Panc1 (cell line): Measurements from ENCODE around the gene KLHL30. TPM values are rescaled to one million over a fixed set of nuclear protein-coding genes. Genes with fewer than 3 reads are reported as not detected.

ENCODE experiments used
- ATAC-seq: fragments of 200-7000 bp; cut with Tn5 transposase; 2 replicates; pipeline ENCODE4 v1.9.1; 2020; ENCODE audit warnings: mild to moderate bottlenecking, moderate library complexity
- BruUV-seq: library from RNA; stranded (reverse); fragments of 400-500 nt; replicated peaks from 2 replicates; lab custom pipeline; 2021; lab: Mats Ljungman, UMichigan
- CTCF ChIA-PET: fragments of 300-600 bp; sonication (Branson Sonifier 250); formaldehyde crosslinking; loops from one replicate; lab custom pipeline; 2022; ENCODE audit warnings: antibody characterized with exemption; lab: Charles Lee
- POLR2A ChIA-PET: fragments of 300-600 bp; sonication (Branson Sonifier 250); formaldehyde crosslinking; loops from one replicate; lab custom pipeline; 2022; ENCODE audit warnings: antibody characterized with exemption; lab: Charles Lee
- DNase-seq: peaks from one replicate; pipeline ENCODE4 v3.0.0-alpha.2; 2010; ENCODE audit warnings: low read depth, low spot score
- H3K27ac ChIP-seq: 2 replicates; pipeline ENCODE4 v1.5.1; 2011; ENCODE audit warnings: mild to moderate bottlenecking, low read length, inconsistent platforms
- H3K27me3 ChIP-seq: fragments of 200-500 bp; sonication (Bioruptor generic); 2 replicates; pipeline ENCODE4 v1.6.0; 2014; ENCODE audit warnings: low read length, inconsistent platforms; ENCODE audit not compliant: control insufficient read depth, insufficient read depth
- H3K36me3 ChIP-seq: fragments of 200-500 bp; sonication (Bioruptor generic); 2 replicates; pipeline ENCODE4 v1.5.1; 2014; ENCODE audit warnings: inconsistent platforms, mild to moderate bottlenecking, low read length, moderate library complexity; ENCODE audit not compliant: control insufficient read depth, insufficient read depth
- H3K4me1 ChIP-seq: 2 replicates; pipeline ENCODE4 v1.5.1; 2011; ENCODE audit warnings: inconsistent platforms, mild to moderate bottlenecking, low read length, moderate library complexity; ENCODE audit not compliant: control insufficient read depth, insufficient read depth
- H3K4me3 ChIP-seq, 2 experiments: 2 replicates each; pipeline ENCODE4 v1.5.1; 2011 to 2012; ENCODE audit warnings: low read depth in 2 of 2, low read length in 2 of 2, mild to moderate bottlenecking in 2 of 2, inconsistent platforms in 1 of 2, moderate library complexity in 1 of 2
- H3K9me3 ChIP-seq: fragments of 200-500 bp; sonication (Bioruptor generic); 2 replicates; pipeline ENCODE4 v1.5.1; 2014; ENCODE audit warnings: low read depth, mild to moderate bottlenecking, inconsistent platforms, low read length, moderate library complexity; ENCODE audit not compliant: control insufficient read depth, insufficient read depth
- POLR2AphosphoS5 ChIP-seq: IDR thresholded peaks from 2 replicates; pipeline ENCODE4 v1.6.1; 2012; ENCODE audit warnings: mild to moderate bottlenecking, low read depth, low read length, moderate library complexity
- SIN3A ChIP-seq: IDR thresholded peaks from 2 replicates; pipeline ENCODE4 v1.6.1; 2012; ENCODE audit warnings: low read depth, mild to moderate bottlenecking, low read length, moderate library complexity, borderline replicate concordance; ENCODE audit not compliant: insufficient read depth
- TCF7L2 ChIP-seq: IDR thresholded peaks from 2 replicates; pipeline ENCODE4 v1.6.1; 2011; ENCODE audit warnings: mild to moderate bottlenecking, low read depth, low read length, inconsistent platforms
- in situ Hi-C: cut with HindIII; loops from 2 replicates; pipeline ENCODE4 v1.10.0; 2016; ENCODE audit warnings: low sequenced_read_pairs, low pct_unique_long_range_greater_than_20kb
- intact Hi-C: fragments of 100-400 bp; cut with micrococcal nuclease; formaldehyde crosslinking; loops from one replicate; pipeline ENCODE4 v1.10.0; 2022; ENCODE audit not compliant: unreplicated experiment
- total RNA-seq: library from RNA; stranded (reverse); gene quantifications from one replicate; pipeline ENCODE4 v1.2.1, GENCODE V29; 2021; ENCODE audit not compliant: unreplicated experiment
- TF ChIP-seq, protein P1 (sequence below): fragments of 450-650 bp; IDR thresholded peaks from 2 replicates; pipeline ENCODE4 v1.5.1; 2017; ENCODE audit warnings: mild to moderate bottlenecking
- TF ChIP-seq, protein P2 (sequence below), 2 experiments: IDR thresholded peaks; 2 replicates each; pipeline ENCODE4 v1.6.1; 2011 to 2012; ENCODE audit warnings: low read depth in 2 of 2, control low read depth in 1 of 2, low read length in 1 of 2, mild to moderate bottlenecking in 1 of 2, moderate library complexity in 1 of 2; ENCODE audit not compliant: insufficient read depth in 1 of 2

KLHL30 gene
- total RNA-seq, 1 experiment from 2014 or later, result 0.26 TPM

DNA sequence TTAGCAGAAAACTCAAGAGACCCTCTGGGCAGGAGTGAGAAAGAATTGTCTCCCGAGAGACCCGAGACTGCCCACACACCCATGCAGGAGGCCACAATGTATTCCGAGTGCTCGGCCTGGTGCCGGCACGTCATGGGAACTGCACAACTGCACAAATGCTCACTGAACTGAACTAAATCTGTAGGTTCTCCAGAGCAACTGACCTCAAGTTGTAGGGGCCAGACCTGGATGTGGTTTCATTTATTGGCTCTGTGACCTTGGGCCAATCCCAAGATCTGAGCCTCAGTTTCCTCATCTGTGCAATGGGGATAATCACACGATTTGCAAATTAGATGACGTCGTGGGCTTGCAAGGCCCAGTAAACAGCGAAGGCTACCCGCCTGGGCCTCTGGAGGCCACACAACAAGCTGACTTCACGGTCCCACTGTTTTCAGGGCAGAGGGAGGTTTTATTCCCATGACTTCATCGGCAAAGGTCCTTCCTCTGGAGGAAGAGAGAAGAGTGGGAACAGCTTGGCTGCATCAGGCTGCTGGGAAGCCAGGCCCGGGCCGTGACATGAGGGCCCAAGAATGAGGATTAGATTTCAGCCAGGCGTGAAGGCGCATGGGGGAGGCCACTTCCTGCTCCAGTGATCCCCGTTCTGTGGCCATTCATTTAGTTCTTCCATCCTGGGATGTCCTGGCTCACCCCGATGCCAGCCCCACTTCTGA lies 16.7 kb downstream of the KLHL30 start:
- no peak for DNase-seq
- intact Hi-C loops (no loop called here), in situ Hi-C loops (no loop called here)
- no peak overlapping the region for H3K4me3 ChIP-seq
- H3K9me3 ChIP-seq, result no peaks in the 10 kb centered on the region
- no peak for ATAC-seq
- no peaks in the 10 kb centered on the region for H3K27me3 ChIP-seq
- H3K4me1 ChIP-seq, result peaks cover 7% of the 10 kb centered on the region
- H3K36me3 ChIP-seq, result no peaks in the 10 kb centered on the region
- ChIA-PET POLR2A (no interaction called here), CTCF (interaction anchor here (0.5 kb wide), 1 partner anchor 81 kb away, joined by 3 read pairs; no protein-coding TSS in a partner anchor)
- no peak for TF ChIP-seq POLR2AphosphoS5
- no peak for TF ChIP-seq SIN3A
- TF ChIP-seq TCF7L2, result no peak
- TF ChIP-seq, protein P1, sequence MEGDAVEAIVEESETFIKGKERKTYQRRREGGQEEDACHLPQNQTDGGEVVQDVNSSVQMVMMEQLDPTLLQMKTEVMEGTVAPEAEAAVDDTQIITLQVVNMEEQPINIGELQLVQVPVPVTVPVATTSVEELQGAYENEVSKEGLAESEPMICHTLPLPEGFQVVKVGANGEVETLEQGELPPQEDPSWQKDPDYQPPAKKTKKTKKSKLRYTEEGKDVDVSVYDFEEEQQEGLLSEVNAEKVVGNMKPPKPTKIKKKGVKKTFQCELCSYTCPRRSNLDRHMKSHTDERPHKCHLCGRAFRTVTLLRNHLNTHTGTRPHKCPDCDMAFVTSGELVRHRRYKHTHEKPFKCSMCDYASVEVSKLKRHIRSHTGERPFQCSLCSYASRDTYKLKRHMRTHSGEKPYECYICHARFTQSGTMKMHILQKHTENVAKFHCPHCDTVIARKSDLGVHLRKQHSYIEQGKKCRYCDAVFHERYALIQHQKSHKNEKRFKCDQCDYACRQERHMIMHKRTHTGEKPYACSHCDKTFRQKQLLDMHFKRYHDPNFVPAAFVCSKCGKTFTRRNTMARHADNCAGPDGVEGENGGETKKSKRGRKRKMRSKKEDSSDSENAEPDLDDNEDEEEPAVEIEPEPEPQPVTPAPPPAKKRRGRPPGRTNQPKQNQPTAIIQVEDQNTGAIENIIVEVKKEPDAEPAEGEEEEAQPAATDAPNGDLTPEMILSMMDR, result no peak
- TF ChIP-seq, protein P2, sequence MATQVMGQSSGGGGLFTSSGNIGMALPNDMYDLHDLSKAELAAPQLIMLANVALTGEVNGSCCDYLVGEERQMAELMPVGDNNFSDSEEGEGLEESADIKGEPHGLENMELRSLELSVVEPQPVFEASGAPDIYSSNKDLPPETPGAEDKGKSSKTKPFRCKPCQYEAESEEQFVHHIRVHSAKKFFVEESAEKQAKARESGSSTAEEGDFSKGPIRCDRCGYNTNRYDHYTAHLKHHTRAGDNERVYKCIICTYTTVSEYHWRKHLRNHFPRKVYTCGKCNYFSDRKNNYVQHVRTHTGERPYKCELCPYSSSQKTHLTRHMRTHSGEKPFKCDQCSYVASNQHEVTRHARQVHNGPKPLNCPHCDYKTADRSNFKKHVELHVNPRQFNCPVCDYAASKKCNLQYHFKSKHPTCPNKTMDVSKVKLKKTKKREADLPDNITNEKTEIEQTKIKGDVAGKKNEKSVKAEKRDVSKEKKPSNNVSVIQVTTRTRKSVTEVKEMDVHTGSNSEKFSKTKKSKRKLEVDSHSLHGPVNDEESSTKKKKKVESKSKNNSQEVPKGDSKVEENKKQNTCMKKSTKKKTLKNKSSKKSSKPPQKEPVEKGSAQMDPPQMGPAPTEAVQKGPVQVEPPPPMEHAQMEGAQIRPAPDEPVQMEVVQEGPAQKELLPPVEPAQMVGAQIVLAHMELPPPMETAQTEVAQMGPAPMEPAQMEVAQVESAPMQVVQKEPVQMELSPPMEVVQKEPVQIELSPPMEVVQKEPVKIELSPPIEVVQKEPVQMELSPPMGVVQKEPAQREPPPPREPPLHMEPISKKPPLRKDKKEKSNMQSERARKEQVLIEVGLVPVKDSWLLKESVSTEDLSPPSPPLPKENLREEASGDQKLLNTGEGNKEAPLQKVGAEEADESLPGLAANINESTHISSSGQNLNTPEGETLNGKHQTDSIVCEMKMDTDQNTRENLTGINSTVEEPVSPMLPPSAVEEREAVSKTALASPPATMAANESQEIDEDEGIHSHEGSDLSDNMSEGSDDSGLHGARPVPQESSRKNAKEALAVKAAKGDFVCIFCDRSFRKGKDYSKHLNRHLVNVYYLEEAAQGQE (IDR thresholded peaks at IDR 0.05; ENCODE audit: insufficient read depth in 1 of 2, low read depth in 2 of 2, low read length in 1 of 2), result no peak
- H3K27ac ChIP-seq, result no peak overlapping the region
- no TSS peak for BruUV-seq

DNA sequence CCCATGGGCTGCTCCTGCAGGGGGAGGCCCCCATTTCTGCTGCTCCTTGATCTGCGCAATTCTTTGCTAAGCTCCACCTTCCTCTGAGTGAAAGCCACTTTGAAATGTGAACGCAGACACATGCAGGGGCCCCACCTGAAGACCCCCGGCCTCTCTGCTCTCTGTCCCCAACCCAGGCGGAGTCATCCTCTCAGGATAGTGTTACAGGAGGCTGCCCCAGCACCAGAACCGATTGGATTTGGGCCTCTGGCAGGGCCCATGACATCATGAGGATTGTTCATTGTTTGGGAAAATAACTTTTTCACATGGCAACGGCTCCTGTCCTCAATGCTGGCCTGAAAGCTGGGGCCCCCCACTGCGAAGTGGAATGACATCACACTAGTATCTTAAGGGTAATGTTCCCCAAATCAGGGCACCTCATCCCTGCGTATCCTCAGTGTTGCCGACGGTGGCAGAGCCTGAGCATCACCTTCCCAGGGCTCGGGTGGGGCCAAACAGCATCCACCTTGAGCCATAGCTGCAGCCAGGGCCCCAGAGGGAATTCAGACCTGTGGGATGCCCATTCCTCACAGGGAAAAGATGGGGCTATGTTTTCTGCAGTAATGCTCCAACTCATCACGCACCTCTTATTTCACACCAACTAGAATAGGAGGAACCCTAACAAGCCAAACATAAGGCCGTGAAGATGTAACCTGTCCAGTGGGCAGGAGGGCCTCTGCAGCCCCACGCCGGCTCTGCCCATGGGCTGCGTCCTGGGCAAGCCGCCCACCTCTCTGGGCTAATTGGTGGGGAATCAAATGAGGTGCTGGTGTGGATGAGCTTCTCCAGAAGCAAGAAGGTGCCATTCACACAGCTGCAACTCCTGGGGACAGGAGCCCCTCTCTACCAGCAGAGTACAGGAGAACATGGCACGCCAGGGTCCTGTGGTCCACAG lies 17.6 kb downstream of the KLHL30 start:
- CTCF ChIA-PET, result interaction anchor here (0.5 kb wide), 1 partner anchor 81 kb away, joined by 3 read pairs; no protein-coding TSS in a partner anchor
- no TSS peak for BruUV-seq

More for the DNA sequence above, 17.6 kb downstream of the KLHL30 start:
- ATAC-seq, result no peak
- Histone ChIP-seq H3K27ac (no peak overlapping the region), H3K4me3 (no peak overlapping the region), H3K36me3 (no peaks in the 10 kb centered on the region), H3K9me3 (no peaks in the 10 kb centered on the region), H3K4me1 (peaks cover 7% of the 10 kb centered on the region), H3K27me3 (no peaks in the 10 kb centered on the region)
- POLR2A ChIA-PET, result no interaction called here
- in situ Hi-C loops, result no loop called here
- intact Hi-C loops, result no loop called here
- DNase-seq, result no peak
- TF ChIP-seq, protein P1, result no peak
- TF ChIP-seq POLR2AphosphoS5 (no peak), TCF7L2 (no peak)
- TF ChIP-seq, protein P2 (IDR thresholded peaks at IDR 0.05; ENCODE audit: insufficient read depth in 1 of 2, low read depth in 2 of 2, low read length in 1 of 2), result no peak
